IPS-11a (cell line): Measurements from ENCODE around the gene MSANTD1.

ENCODE experiments used
- H3K4me3 ChIP-seq: one replicate; pipeline ENCODE4 v1.5.1; 2013; ENCODE audit warnings: low read depth, low read length, control low read depth

MSANTD1 gene

GRCh38 chr4:3261411-3262207 is 12.7 kb downstream of the MSANTD1 start:
- H3K4me3 ChIP-seq, result no peak overlapping the region

GRCh38 chr4:3262208-3263052 is 13.5 kb downstream of the MSANTD1 start:
- H3K4me3 ChIP-seq, result no peak overlapping the region

GRCh38 chr4:3263053-3263875 is 14.3 kb downstream of the MSANTD1 start:
- H3K4me3 ChIP-seq, result no peak overlapping the region

- no peak overlapping the region for H3K4me3 ChIP-seq
Measured at GRCh38 chr4:3263876-3264193, 14.9 kb downstream of the MSANTD1 start.

- no peak overlapping the region for H3K4me3 ChIP-seq
Measured at GRCh38 chr4:3266076-3266475, 17.1 kb downstream of the MSANTD1 start.

GRCh38 chr4:3267576-3268394 is 18.8 kb downstream of the MSANTD1 start:
- H3K4me3 ChIP-seq, result no peak overlapping the region

GRCh38 chr4:3268395-3269104 is 19.6 kb downstream of the MSANTD1 start:
- H3K4me3 ChIP-seq, result no peak overlapping the region

GRCh38 chr4:3269105-3269927 is 20.4 kb downstream of the MSANTD1 start:
- no peak overlapping the region for H3K4me3 ChIP-seq

GRCh38 chr4:3269991-3270611 is 21.1 kb downstream of the MSANTD1 start:
- no peak overlapping the region for H3K4me3 ChIP-seq

GRCh38 chr4:3271131-3271530 is 22.2 kb downstream of the MSANTD1 start:
- no peak overlapping the region for H3K4me3 ChIP-seq

- H3K4me3 ChIP-seq, result no peak overlapping the region
Measured at GRCh38 chr4:3276986-3277385, 28.0 kb downstream of the MSANTD1 start.

- H3K4me3 ChIP-seq, result no peak overlapping the region
Measured at GRCh38 chr4:3280466-3280865, 31.5 kb downstream of the MSANTD1 start.

GRCh38 chr4:3283483-3283882 is 34.5 kb downstream of the MSANTD1 start:
- H3K4me3 ChIP-seq, result no peak overlapping the region

GRCh38 chr4:3283916-3284315 is 35.0 kb downstream of the MSANTD1 start:
- no peak overlapping the region for H3K4me3 ChIP-seq

GRCh38 chr4:3284734-3285557 is 36.0 kb downstream of the MSANTD1 start:
- no peak overlapping the region for H3K4me3 ChIP-seq

- no peak overlapping the region for H3K4me3 ChIP-seq
Measured at GRCh38 chr4:3285558-3286334, 36.8 kb downstream of the MSANTD1 start.
